B cell (primary cell): ENCODE data around the gene VWA5B2. TPM values are rescaled to one million over a fixed set of nuclear protein-coding genes. Genes with fewer than 3 reads are reported as not detected.
A peak's percentile ranks its signal among the peaks of the same experiment; 100 is the strongest.

Source experiments
- ATAC-seq: fragments of 200-7000 bp; cut with Tn5 transposase; one replicate; pipeline ENCODE4 v1.10.0; 2021; ENCODE audit warnings: low read depth, mild to moderate bottlenecking, moderate number of reproducible peaks, moderate library complexity
- CTCF ChIA-PET: fragments of 350-600 bp; sonication (Branson Sonifier 250); formaldehyde crosslinking; loops from one replicate; lab custom pipeline; 2021; ENCODE audit warnings: antibody characterized with exemption, inconsistent platforms; lab: Charles Lee
- POLR2A ChIA-PET: fragments of 350-600 bp; sonication (Branson Sonifier 250); formaldehyde crosslinking; loops from one replicate; lab custom pipeline; 2021; ENCODE audit warnings: antibody characterized with exemption; lab: Charles Lee
- DNase-seq: peaks from one replicate; pipeline ENCODE4 v3.0.0; 2013
- H2AFZ ChIP-seq: 2 replicates; pipeline ENCODE4 v1.6.1; 2012; ENCODE audit warnings: mild to moderate bottlenecking, low read depth, low read length; ENCODE audit not compliant: insufficient read depth, poor library complexity, severe bottlenecking
- H3K27ac ChIP-seq, 2 donors: 1 replicate in 1 of 2; 2 replicates in 1 of 2; pipeline ENCODE4 v1.5.1; 2012 to 2013; ENCODE audit warnings: low read length in 2 of 2, mild to moderate bottlenecking in 2 of 2, moderate library complexity in 1 of 2
- H3K27me3 ChIP-seq, 4 experiments: fragments of 200-600 bp in 1 of 4; sonication (generic) in 1 of 4; replicated peaks in 1 of 4; 1 replicate in 2 of 4; 2 replicates in 2 of 4; pipeline versions ENCODE4 v1.6.1 to v1.7.0; 2013 to 2016; ENCODE audit warnings: low read length in 3 of 4, mild to moderate bottlenecking in 2 of 4, mixed read lengths in 1 of 4, moderate library complexity in 1 of 4; ENCODE audit not compliant: insufficient read depth in 4 of 4, control insufficient read depth in 3 of 4; ENCODE audit errors: control extremely low read depth in 1 of 4
- H3K36me3 ChIP-seq, 2 experiments: replicated peaks in 1 of 2; 1 replicate in 1 of 2; 2 replicates in 1 of 2; pipeline versions ENCODE4 v1.6.1 to v1.7.1; 2013; ENCODE audit warnings: low read length in 1 of 2; ENCODE audit not compliant: insufficient read depth in 2 of 2, control insufficient read depth in 1 of 2; ENCODE audit errors: control extremely low read depth in 1 of 2, extremely low read depth in 1 of 2
- H3K4me1 ChIP-seq, 2 donors: fragments of 200-600 bp in 1 of 2; sonication (generic) in 1 of 2; 1 replicate in 1 of 2; 2 replicates in 1 of 2; pipeline versions ENCODE4 v1.5.1 to v1.6.1; 2013 to 2017; ENCODE audit warnings: low read length in 2 of 2; ENCODE audit not compliant: control insufficient read depth in 2 of 2, insufficient read depth in 2 of 2
- H3K4me2 ChIP-seq: replicated peaks from 2 replicates; pipeline ENCODE3; 2012; ENCODE audit warnings: mild to moderate bottlenecking, low read depth, low read length; ENCODE audit not compliant: poor library complexity, severe bottlenecking
- H3K4me3 ChIP-seq, 5 experiments: fragments of 200-600 bp in 1 of 5; sonication (generic) in 1 of 5; 1 replicate in 3 of 5; 2 replicates in 2 of 5; pipeline versions ENCODE4 v1.5.1 to v1.7.0; 2011 to 2016; ENCODE audit warnings: low read length in 4 of 5, mild to moderate bottlenecking in 4 of 5, low read depth in 2 of 5, control low read depth in 1 of 5, moderate library complexity in 1 of 5; ENCODE audit not compliant: insufficient read depth in 1 of 5; ENCODE audit errors: control extremely low read depth in 1 of 5, extremely low read depth in 1 of 5
- H3K79me2 ChIP-seq: fragments of 200-600 bp; sonication (generic); one replicate; pipeline ENCODE4 v1.6.0; 2016; ENCODE audit warnings: low read length; ENCODE audit not compliant: control insufficient read depth, insufficient read depth
- H3K9ac ChIP-seq: fragments of 200-600 bp; sonication (generic); 2 replicates; pipeline ENCODE4 v1.6.1; 2017; ENCODE audit warnings: mild to moderate bottlenecking, low read length, moderate library complexity
- H3K9me3 ChIP-seq, 3 donors: one replicate each; pipeline versions ENCODE4 v1.6.1 to v1.7.1; 2013; ENCODE audit warnings: low read length in 2 of 3; ENCODE audit not compliant: control insufficient read depth in 2 of 3, insufficient read depth in 1 of 3; ENCODE audit errors: control extremely low read depth in 1 of 3
- H4K20me1 ChIP-seq: 2 replicates; pipeline ENCODE4 v1.6.0; 2012; ENCODE audit warnings: mild to moderate bottlenecking, low read length; ENCODE audit not compliant: insufficient read depth, control insufficient read depth, poor library complexity, severe bottlenecking
- H3K27ac Mint-ChIP-seq: one replicate; pipeline ENCODE4 v1.8.0; 2021; ENCODE audit warnings: mixed read lengths
- H3K27me3 Mint-ChIP-seq: one replicate; pipeline ENCODE4 v1.8.0; 2021; ENCODE audit warnings: mixed read lengths
- H3K4me1 Mint-ChIP-seq: one replicate; pipeline ENCODE4 v1.8.0; 2021; ENCODE audit warnings: mixed read lengths
- H3K4me3 Mint-ChIP-seq: one replicate; pipeline ENCODE4 v1.8.0; 2021; ENCODE audit warnings: mixed read lengths
- H3K9me3 Mint-ChIP-seq: one replicate; pipeline ENCODE4 v1.8.0; 2022; ENCODE audit warnings: mixed read lengths; ENCODE audit not compliant: insufficient read depth
- EZH2 ChIP-seq: IDR thresholded peaks from 2 replicates; pipeline ENCODE4 v1.6.1; 2012; ENCODE audit warnings: borderline replicate concordance, low read depth, mild to moderate bottlenecking, moderate library complexity, low read length; ENCODE audit not compliant: insufficient read depth, poor library complexity, severe bottlenecking
- WGBS: methylation state at CpG from one replicate; pipeline ENCODE4 v1.1.5; 2013; ENCODE audit warnings: missing lambda C conversion rate; ENCODE audit not compliant: insufficient coverage; 5-methylcytosine and 5-hydroxymethylcytosine counted together
- intact Hi-C: fragments of 100-400 bp; cut with micrococcal nuclease; formaldehyde crosslinking; loops from one replicate; pipeline ENCODE4 v1.10.0; 2022
- polyA plus RNA-seq: library from polyadenylated mRNA; depleted of rRNA; stranded (reverse); fragments of >200 nt; gene quantifications from 2 replicates; pipeline ENCODE4 v1.2.3, GENCODE V29; 2012
- total RNA-seq, 2 donors: library from RNA; stranded (reverse); fragments of 120-200 nt in 1 of 2; gene quantifications; 1 replicate in 1 of 2; 2 replicates in 1 of 2; pipeline versions ENCODE4 v1.2.3 to v1.2.4, GENCODE V29; 2013 to 2022
- TF ChIP-seq, protein P1 (sequence below): fragments of 200-600 bp; IDR thresholded peaks from one replicate; pipeline ENCODE4 v1.8.0; 2022; ENCODE audit warnings: antibody characterized with exemption, mild to moderate bottlenecking

The VWA5B2 gene
- total and polyA plus RNA-seq, 2 donors (not counting 1 experiment from before 2014, with no cell fraction given) = 0.10 to 0.37 TPM

DNA sequence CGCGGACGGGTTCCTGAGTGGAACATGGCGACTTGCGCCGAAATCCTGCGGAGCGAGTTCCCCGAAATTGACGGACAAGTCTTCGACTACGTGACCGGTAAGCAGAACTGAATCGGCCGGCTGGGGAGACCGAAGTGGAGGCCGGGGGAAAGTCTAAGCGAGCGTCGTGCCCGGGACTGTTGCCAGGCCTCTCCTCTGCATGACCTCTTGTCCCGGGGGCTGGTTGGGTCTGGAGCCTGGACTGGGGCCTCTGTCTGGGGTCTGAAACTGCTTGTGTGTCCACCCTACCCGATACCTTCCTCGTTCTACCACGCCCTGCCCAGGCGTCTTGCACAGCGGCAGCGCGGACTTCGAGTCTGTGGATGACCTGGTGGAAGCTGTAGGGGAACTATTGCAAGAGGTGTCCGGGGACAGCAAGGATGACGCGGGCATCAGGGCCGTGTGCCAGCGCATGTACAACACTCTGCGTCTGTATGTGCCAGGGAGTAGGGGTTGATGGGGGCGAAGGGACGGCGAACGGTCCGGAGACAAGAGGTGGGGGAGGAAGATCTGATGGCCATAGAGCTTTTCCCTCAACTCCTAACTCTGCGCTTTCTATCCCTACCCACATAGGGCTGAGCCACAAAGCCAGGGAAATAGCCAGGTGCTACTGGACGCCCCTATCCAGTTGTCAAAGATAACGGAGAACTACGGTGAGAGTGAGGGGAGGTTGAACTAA is 43.0 kb upstream of the VWA5B2 start, which contains the start of gene ABCF3:
ABCF3 (plus strand) TSS at position 16 of the 718 bp plus-strand sequence; CDS start at position 25, 9 bp downstream.
- no peaks in the 10 kb centered on the region for H3K9me3 Mint-ChIP-seq
- peaks cover 33% of the 10 kb centered on the region for H3K4me1 Mint-ChIP-seq
- no peak for TF ChIP-seq EZH2
- TF ChIP-seq, protein P1, sequence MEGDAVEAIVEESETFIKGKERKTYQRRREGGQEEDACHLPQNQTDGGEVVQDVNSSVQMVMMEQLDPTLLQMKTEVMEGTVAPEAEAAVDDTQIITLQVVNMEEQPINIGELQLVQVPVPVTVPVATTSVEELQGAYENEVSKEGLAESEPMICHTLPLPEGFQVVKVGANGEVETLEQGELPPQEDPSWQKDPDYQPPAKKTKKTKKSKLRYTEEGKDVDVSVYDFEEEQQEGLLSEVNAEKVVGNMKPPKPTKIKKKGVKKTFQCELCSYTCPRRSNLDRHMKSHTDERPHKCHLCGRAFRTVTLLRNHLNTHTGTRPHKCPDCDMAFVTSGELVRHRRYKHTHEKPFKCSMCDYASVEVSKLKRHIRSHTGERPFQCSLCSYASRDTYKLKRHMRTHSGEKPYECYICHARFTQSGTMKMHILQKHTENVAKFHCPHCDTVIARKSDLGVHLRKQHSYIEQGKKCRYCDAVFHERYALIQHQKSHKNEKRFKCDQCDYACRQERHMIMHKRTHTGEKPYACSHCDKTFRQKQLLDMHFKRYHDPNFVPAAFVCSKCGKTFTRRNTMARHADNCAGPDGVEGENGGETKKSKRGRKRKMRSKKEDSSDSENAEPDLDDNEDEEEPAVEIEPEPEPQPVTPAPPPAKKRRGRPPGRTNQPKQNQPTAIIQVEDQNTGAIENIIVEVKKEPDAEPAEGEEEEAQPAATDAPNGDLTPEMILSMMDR = no peak
- ChIA-PET POLR2A (interaction anchor here (0.7 to 1.1 kb wide), 5 partner anchors 9 to 176 kb away, joined by 3 to 13 read pairs (median 5); partner anchors contain the start of genes AP2M1 and EIF2B5), CTCF (interaction anchor here (0.5 to 1.9 kb wide), 8 partner anchors 13 to 302 kb away, joined by 3 to 9 read pairs (median 4); partner anchors contain the start of genes EEF1AKMT4, EIF2B5 and PARL)
- Histone ChIP-seq H3K9ac (peak within 1 kb of the TSS; percentile 84), H3K36me3 (peaks cover 6 to 65% of the 10 kb centered on the region in 2 experiments), H3K4me1 (peaks cover 17 to 21% of the 10 kb centered on the region in 2 donors), H2AFZ (peak within 1 kb of the TSS; percentile 95), H3K9me3 (no peaks in the 10 kb centered on the region), H3K27me3 (no peaks in the 10 kb centered on the region), H3K4me2 (peak within 1 kb of the TSS; percentile 92), H3K27ac (peak within 1 kb of the TSS; percentile 48 to 68), H3K4me3 (peak within 1 kb of the TSS; percentile 70 to 100 (median 97)), H4K20me1 (peaks cover 27% of the 10 kb centered on the region), H3K79me2 (peaks cover 40% of the 10 kb centered on the region)
- DNase-seq (no peak), ATAC-seq (peak; percentile 8)
- 1% methylated on average over 30 of the region's 45 CpGs for WGBS
- intact Hi-C loops = loop anchor here (1.0 to 5.0 kb wide), 5 partner anchors 43 to 526 kb away; partner anchors contain the start of genes EIF2B5, MAGEF1, PSMD2 and VWA5B2
- H3K4me3 Mint-ChIP-seq = peak within 1 kb of the TSS; percentile 99
- peak within 1 kb of the TSS; percentile 94 for H3K27ac Mint-ChIP-seq
- no peaks in the 10 kb centered on the region for H3K27me3 Mint-ChIP-seq

DNA sequence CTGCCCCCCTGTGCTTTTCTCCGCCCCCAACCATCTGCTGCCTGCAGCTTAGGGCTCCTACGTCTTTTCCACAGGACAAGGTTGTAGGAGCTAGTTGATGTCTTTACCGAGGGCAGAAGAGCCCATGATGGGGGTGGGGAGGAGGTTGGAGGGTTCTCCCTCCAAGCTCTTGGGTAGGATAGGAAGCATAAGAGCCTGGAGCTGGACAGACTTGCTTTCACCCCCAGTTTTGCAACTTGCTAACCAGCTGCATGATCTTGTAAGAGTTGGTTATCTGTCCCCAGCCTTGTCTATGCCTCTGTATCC is 42.5 kb upstream of the VWA5B2 start:
- H3K79me2 ChIP-seq = peaks cover 40% of the 10 kb centered on the region
- intact Hi-C loops = loop anchor here (1.0 to 5.0 kb wide), 5 partner anchors 42 to 525 kb away; partner anchors contain the start of genes EIF2B5, MAGEF1, PSMD2 and VWA5B2
- POLR2A ChIA-PET = interaction anchor here (0.7 kb wide), 1 partner anchor 175 kb away, joined by 13 read pairs; no protein-coding TSS in a partner anchor
- H2AFZ ChIP-seq = peak overlapping the region; percentile 95
- peak overlapping the region; percentile 99 for H3K4me3 Mint-ChIP-seq
- no peaks in the 10 kb centered on the region for H3K27me3 ChIP-seq
- H3K4me3 ChIP-seq = peak overlapping the region; percentile 70 to 100 (median 97)
- H3K4me1 ChIP-seq = peaks cover 17 to 21% of the 10 kb centered on the region in 2 donors
- H3K9me3 ChIP-seq = no peaks in the 10 kb centered on the region
- DNase-seq (no peak), ATAC-seq (no peak)
- H3K4me1 Mint-ChIP-seq = peaks cover 33% of the 10 kb centered on the region
- TF ChIP-seq EZH2 = no peak
- TF ChIP-seq, protein P1 = no peak
- H3K9me3 Mint-ChIP-seq = no peaks in the 10 kb centered on the region
- H3K27ac ChIP-seq = no peak overlapping the region
- H4K20me1 ChIP-seq = peaks cover 27% of the 10 kb centered on the region
- CTCF ChIA-PET = interaction anchor here (1.0 to 1.9 kb wide), 4 partner anchors 13 to 52 kb away, joined by 4 to 9 read pairs (median 5); partner anchors contain the start of gene EIF2B5
- H3K4me2 ChIP-seq = peak overlapping the region; percentile 92
- no peaks in the 10 kb centered on the region for H3K27me3 Mint-ChIP-seq
- no CpG with 5 or more reads among the region's 3 CpGs for WGBS
- peak overlapping the region; percentile 94 for H3K27ac Mint-ChIP-seq
- H3K36me3 ChIP-seq = peaks cover 5 to 65% of the 10 kb centered on the region in 2 experiments
- H3K9ac ChIP-seq = peak overlapping the region; percentile 84
